ENCODE data around the gene MSANTD2. TPM values are rescaled to one million over a fixed set of nuclear protein-coding genes. Genes with fewer than 3 reads are reported as not detected.

MSANTD2 gene
- total RNA-seq, 1 experiment from 2014 or later = 32.6 TPM

- H3K27ac ChIP-seq (ENCODE audit: low read length) = no peak overlapping the region
- no peaks in the 10 kb centered on the region for H3F3A ChIP-seq (ENCODE audit: low read length, unreplicated experiment)
- intact Hi-C loops (cut with micrococcal nuclease) = no loop called here
- no peaks in the 10 kb centered on the region for H3K9me3 ChIP-seq (ENCODE audit: low read length)
- H3K9ac ChIP-seq (ENCODE audit: low read length) = no peak overlapping the region
- peaks cover 45% of the 10 kb centered on the region for H3K79me2 ChIP-seq (ENCODE audit: low read length)
- H3K9me2 ChIP-seq (replicated peaks; ENCODE audit: low read length) = no peaks in the 10 kb centered on the region
- ATAC-seq (no peak), DNase-seq (no peak)
- TF ChIP-seq EZH2 (IDR thresholded peaks at IDR 0.05; ENCODE audit: low read length, unreplicated experiment) = no peak
- no peak for TF ChIP-seq EZH2phosphoT487 (IDR thresholded peaks at IDR 0.05; ENCODE audit: borderline replicate concordance, low read length)
- no peak for TF ChIP-seq CTCF (conservative IDR thresholded peaks at IDR 0.05; ENCODE audit: low read depth, low read length)
- H3K36me3 ChIP-seq (ENCODE audit: low read depth, low read length) = no peaks in the 10 kb centered on the region
- BruUV-seq (replicated peaks) = no TSS peak
- ChIA-PET POLR2A (ENCODE audit: unreplicated experiment) (no interaction called here), CTCF (interaction anchor here (0.9 kb wide), 1 partner anchor 54 kb away, joined by 4 read pairs; no protein-coding TSS in a partner anchor)
- no peak overlapping the region for H3K4me2 ChIP-seq (ENCODE audit: low read length)
- H2AFZ ChIP-seq (ENCODE audit: low read length) = no peak overlapping the region
- peaks cover 3% of the 10 kb centered on the region; the same call in 1 of the 2 replicates for H4K20me1 ChIP-seq (ENCODE audit: low read length)
- H3K4me1 ChIP-seq (ENCODE audit: insufficient read depth, low read length) = no peaks in the 10 kb centered on the region
- no peaks in the 10 kb centered on the region for H3K27me3 ChIP-seq (ENCODE audit: low read length)
- H3K4me3 ChIP-seq (ENCODE audit: low read length) = no peak overlapping the region
Measured at GRCh38 chr11:124783002-124783401, 17.2 kb downstream of the MSANTD2 start.

DNA sequence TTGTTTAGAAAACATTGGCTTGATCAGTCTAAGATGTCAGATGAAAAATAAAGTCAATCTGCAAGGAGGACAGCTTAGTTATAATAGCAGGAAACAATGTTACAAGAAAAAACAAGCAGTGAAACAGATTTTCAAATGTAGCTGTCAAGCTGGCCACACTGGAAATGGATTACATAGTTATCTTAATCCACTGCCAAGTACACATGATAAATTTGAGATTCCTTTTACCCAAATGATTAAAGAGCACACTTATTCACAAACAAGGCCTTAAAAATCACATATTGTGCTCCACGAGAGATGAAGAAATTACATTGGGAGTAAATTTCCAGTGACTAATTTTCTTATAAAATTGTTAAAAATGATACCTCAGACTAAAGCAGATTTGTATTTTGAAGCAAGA lies 20.6 kb downstream of the MSANTD2 start:
- peaks cover 3% of the 10 kb centered on the region; the same call in 1 of the 2 replicates for H4K20me1 ChIP-seq (ENCODE audit: low read length)
- POLR2A ChIA-PET (ENCODE audit: unreplicated experiment) = no interaction called here
- BruUV-seq (replicated peaks) = no TSS peak
- no peaks in the 10 kb centered on the region for H3F3A ChIP-seq (ENCODE audit: low read length, unreplicated experiment)
- H2AFZ ChIP-seq (ENCODE audit: low read length) = no peak overlapping the region
- H3K4me2 ChIP-seq (ENCODE audit: low read length) = no peak overlapping the region
- H3K9me3 ChIP-seq (ENCODE audit: low read length) = no peaks in the 10 kb centered on the region
- TF ChIP-seq EZH2 (IDR thresholded peaks at IDR 0.05; ENCODE audit: low read length, unreplicated experiment) (no peak), EZH2phosphoT487 (IDR thresholded peaks at IDR 0.05; ENCODE audit: borderline replicate concordance, low read length) (no peak), CTCF (conservative IDR thresholded peaks at IDR 0.05; ENCODE audit: low read depth, low read length) (no peak)
- CTCF ChIA-PET = interaction anchor here (0.8 kb wide), 1 partner anchor 14 kb away, joined by 3 read pairs; no protein-coding TSS in a partner anchor
- no peak overlapping the region for H3K4me3 ChIP-seq (ENCODE audit: low read length)
- H3K27ac ChIP-seq (ENCODE audit: low read length) = no peak overlapping the region
- H3K9me2 ChIP-seq (replicated peaks; ENCODE audit: low read length) = no peaks in the 10 kb centered on the region
- peaks cover 28% of the 10 kb centered on the region for H3K79me2 ChIP-seq (ENCODE audit: low read length)
- H3K4me1 ChIP-seq (ENCODE audit: insufficient read depth, low read length) = no peaks in the 10 kb centered on the region
- no peak for DNase-seq
- no peak overlapping the region for H3K9ac ChIP-seq (ENCODE audit: low read length)
- ATAC-seq = no peak
- H3K36me3 ChIP-seq (ENCODE audit: low read depth, low read length) = no peaks in the 10 kb centered on the region
- H3K27me3 ChIP-seq (ENCODE audit: low read length) = no peaks in the 10 kb centered on the region
- intact Hi-C loops (cut with micrococcal nuclease) = no loop called here

DNA sequence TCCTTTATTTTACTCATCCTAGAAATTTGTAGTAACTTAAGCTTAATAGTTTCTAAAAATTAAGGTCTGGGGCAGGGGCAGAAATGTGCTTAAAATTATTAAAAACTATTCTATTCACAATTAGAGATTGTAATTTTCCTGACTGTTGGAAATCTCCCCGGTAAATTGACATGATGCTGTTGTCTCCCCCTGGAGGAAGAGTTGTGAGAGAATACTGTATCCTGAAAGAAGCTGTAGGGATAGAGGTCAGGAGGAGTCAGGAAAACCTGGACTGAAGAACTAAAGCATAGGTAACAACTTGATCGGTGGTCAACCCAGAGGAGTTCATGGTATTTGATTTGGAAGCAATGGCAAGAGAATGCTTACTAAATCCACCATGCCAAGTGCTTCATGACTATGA lies 21.9 kb downstream of the MSANTD2 start:
- intact Hi-C loops (cut with micrococcal nuclease) = no loop called here
- Histone ChIP-seq H3K9me2 (replicated peaks; ENCODE audit: low read length) (no peaks in the 10 kb centered on the region), H3K4me2 (ENCODE audit: low read length) (no peak overlapping the region), H3K27me3 (ENCODE audit: low read length) (no peaks in the 10 kb centered on the region), H4K20me1 (ENCODE audit: low read length) (peaks cover 3% of the 10 kb centered on the region; the same call in 1 of the 2 replicates), H3K79me2 (ENCODE audit: low read length) (peaks cover 18% of the 10 kb centered on the region), H3K27ac (ENCODE audit: low read length) (no peak overlapping the region), H3K9me3 (ENCODE audit: low read length) (no peaks in the 10 kb centered on the region), H3K36me3 (ENCODE audit: low read depth, low read length) (no peaks in the 10 kb centered on the region), H3K4me1 (ENCODE audit: insufficient read depth, low read length) (no peaks in the 10 kb centered on the region), H3K9ac (ENCODE audit: low read length) (no peak overlapping the region), H3F3A (ENCODE audit: low read length, unreplicated experiment) (peaks cover 4% of the 10 kb centered on the region), H3K4me3 (ENCODE audit: low read length) (no peak overlapping the region), H2AFZ (ENCODE audit: low read length) (no peak overlapping the region)
- ChIA-PET CTCF (interaction anchor here (0.6 to 0.7 kb wide), 3 partner anchors 15 to 17 kb away, joined by 3 to 4 read pairs (median 3); no protein-coding TSS in a partner anchor), POLR2A (ENCODE audit: unreplicated experiment) (no interaction called here)
- BruUV-seq (replicated peaks) = TSS peak; percentile 2
- TF ChIP-seq CTCF (conservative IDR thresholded peaks at IDR 0.05; ENCODE audit: low read depth, low read length) (peak; percentile 76), EZH2phosphoT487 (IDR thresholded peaks at IDR 0.05; ENCODE audit: borderline replicate concordance, low read length) (no peak), EZH2 (IDR thresholded peaks at IDR 0.05; ENCODE audit: low read length, unreplicated experiment) (no peak)
- DNase-seq (peak; percentile 36), ATAC-seq (peak; percentile 37; the same call in 1 of the 2 replicates)

All from PC-3 (cell line).